GM18909 (cell line): ENCODE results near the gene C14orf119.
"Not testable (repeated sequence)": the region's sequence is repeated elsewhere in the genome, so short reads cannot be mapped to it uniquely, and the experiment has no call there.

Experiments used
- ATAC-seq: cut with Tn5 transposase; IDR thresholded peaks from one replicate; pipeline ENCODE4 v1.9.1; 2021; ENCODE audit warnings: mild to moderate bottlenecking; ENCODE audit not compliant: unreplicated experiment, poor library complexity

C14orf119 gene

DNA sequence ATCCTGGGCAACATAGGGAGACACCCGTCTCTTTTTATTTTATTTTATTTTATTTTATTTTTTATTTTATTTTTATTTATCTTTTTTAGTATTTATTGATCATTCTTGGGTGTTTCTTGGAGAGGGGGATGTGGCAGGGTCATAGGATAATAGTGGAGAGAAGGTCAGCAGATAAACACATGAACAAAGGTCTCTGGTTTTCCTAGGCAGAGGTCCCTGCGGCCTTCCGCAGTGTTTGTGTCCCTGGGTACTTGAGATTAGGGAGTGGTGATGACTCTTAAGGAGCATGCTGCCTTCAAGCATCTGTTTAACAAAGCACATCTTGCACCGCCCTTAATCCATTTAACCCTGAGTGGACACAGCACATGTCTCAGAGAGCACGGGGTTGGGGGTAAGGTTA, 12.3 kb downstream of the C14orf119 start:
- not testable (repeated sequence) for ATAC-seq

DNA sequence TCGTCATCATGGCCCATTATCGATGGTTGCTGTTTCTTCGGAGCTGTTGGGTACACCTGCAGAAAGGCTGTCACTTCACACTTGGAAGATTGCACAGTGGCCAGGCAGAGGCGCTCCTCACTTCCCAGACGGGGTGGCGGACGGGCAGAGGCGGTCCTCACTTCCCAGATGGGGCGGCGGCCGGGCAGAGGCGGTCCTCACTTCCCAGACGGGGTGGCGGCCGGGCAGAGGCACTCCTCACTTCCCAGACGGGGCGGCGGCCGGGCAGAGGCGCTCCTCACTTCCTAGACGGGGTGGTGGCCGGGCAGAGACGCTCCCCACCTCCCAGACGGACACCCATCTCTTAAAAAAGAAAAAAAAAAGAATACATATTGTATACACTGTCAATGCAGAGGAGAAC, 12.9 kb downstream of the C14orf119 start:
- not testable (repeated sequence) for ATAC-seq

DNA sequence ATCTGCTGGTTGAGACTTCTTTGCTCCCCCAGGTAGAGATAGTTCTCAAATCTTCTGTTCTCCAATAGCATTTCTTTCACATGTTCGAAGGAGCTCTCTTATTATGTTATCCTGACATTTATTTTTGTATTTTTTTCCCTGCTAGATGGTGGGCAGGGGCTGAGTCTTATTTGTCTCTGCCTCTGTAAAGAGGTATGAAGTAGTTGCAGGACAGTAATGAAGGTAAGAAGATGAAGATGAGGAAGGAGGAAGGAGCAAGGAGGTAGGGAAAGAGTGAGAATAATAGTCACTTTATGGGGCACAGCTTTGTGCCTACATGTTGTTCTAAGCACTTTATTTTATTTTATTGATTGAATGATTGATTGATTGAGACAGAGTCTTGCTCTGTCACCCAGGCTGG, 14.5 kb downstream of the C14orf119 start:
- no peak for ATAC-seq

DNA sequence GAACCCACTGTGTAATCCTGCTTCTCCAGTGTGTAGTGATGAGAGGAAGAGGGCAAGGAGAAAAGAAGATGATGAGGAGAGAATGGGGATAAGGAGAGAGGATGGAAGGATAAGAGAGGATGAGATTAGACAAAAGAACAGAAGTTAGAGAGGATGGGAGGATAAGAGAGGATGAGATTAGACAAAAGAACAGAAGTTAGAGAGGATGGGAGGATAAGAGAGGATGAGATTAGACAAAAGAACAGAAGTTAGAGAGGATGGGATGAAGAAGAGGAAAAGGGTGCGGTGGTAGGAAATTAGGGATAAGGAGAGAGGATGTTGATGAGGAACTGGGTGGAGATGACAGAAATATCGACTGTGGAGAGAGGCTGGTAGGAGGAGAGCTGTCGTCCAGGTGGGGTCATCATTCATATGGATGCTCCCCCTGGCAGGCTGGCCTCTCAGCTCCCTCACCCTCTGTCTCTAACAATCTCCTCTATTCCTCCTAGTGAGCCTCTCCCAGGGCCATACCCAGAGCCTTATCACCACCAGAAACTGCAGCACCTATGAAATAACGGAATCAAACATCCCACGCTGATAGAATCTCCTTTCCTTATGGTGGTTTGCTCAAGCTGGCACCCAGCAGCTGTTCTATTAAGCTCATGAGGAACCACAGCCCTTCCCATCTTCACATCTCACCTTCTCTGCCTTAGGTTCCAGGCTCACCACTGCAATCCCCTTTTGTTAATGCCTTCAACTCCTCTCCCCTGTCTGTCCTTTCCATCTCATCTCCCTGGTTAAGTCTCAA, 15.5 kb downstream of the C14orf119 start:
- ATAC-seq: no peak

DNA sequence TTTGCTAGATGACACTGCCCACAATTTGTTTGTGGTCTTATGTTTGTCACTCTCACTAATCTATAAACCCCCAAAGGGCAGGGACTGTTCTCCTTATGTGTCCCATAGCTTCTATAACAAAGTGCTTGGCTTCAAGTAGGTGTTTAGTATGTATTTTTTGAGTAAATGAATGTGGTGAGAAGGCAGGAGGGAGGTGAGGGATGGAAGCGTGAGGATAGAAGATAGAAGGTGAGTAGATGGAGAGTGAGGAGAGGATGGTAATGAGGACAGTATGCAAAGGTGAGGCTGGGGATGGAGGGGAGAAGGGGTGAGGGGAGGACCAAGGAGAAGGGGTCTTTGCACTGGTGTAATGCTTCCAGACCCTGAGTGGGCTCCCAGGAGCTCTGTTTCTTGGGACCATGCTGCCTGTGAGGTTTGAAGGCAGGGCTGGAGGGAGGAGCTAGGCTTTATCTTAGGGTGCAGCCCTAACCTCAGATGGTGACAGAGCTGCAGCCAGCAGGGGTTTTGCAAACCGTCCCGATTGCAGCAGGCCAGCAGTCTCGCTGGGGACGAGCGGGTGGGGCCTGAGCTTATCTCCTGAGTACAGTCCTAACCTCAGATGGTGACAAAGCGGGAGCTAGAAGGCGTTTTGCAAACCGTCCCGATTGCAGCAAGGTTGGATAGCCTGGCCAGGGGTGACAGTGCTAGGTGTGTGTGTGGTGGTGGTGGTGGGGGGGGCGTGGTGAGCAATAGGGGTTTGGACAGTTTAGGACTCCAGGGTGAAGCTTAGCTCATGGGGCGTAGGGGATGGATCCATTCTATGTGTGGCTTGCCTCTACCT, 17.3 kb downstream of the C14orf119 start:
- ATAC-seq: no peak

DNA sequence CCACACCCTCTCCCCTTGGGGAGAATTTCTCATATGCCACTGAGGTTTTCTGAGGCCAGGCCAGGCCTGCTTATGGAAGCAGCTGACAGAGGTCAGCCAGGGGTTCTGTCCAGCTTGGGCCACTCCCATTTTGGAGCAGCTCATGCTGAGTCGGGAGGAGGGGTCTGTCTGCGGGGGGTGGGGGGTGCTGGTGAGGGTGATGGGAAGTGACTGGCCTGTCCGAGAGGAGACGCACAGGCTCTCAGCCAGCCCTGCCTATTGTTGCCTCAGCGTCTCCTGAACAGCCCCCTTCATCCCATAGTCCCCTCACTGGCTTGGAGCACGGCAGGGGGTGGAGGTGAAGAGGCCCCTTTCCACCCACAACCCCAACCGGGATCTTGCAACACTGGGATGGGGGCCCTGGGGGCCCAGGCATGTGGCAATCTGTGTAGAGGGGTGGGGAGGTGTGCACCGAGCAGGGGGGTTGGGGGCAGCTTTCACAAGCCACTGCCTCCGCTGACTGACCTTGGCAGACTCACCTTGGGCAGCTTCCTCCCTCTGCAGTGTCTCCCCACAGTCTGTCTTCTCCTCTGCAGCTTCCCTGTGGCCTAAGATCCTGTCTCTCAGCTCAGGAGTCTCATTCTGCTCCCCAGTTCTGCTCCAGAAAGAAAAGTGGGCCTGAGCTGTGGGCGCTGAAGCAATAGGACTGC, 18.3 kb downstream of the C14orf119 start:
- ATAC-seq: no peak

DNA sequence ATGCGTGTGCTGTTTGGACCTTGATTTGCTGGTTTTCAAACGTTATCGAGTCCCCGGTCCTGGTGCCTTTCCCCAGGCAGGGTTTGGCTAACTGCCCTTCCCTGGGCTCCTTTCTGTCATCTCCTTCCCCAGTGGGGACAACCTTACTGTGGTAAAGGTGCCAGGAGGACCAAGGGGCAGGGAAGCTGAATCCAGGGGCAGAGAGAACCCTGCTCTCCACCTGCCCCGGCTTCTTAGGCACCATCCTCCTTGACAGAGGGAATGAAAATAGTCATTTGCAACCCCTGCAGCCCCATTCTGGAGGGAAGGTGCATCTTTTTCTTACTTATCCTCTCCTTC, 18.8 kb downstream of the C14orf119 start:
- no peak for ATAC-seq

DNA sequence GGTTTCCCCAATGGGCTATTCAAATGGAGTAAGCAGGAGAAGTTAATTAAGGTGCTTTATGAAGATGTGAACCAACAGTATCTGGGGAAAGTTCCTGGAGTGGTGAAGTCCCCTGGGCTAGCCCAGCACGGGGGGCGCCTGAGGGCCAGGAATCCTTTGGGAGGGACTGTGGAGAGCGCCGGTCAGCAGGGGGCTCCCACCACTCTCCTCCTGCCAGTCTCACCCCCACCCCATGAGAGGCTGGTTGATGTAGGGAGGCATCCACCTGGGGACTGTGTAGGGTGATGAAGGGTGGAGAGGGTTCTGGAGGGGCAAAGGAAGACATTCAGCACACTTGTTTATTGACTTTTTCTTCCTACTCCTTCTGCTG, 19.3 kb downstream of the C14orf119 start:
- no peak for ATAC-seq

DNA sequence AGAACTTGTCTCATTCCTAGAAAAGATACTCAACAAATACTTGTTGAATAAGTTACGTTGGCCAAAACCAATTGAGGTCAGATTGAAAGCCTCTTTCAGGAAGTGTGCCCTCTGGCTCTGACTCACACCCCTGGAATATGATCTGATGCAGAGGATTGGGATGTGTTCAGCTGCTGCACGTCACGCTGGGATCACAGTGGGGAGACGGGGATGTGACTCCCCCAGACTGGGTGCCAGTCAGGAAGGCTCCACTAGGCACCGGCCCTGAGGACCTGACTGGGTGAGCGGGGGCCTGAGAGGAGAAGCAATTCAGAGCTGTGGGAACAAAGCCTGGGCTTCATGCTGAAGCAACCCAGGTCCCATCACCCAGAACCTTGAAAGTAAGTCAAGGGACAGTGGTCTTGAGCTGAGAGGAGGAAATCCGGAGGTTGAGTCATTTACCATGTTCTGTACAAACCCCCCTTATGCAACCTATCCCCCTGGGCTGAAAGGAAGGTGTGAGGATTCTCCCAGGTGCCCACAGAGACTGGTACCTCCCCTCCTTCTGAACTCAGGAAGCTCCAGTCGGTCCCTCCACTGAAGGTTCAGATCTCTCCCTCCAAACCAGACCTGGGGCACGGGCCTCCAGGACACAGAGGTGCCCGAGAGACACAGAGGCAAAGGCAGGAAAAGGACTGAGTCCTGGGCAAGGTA, 19.9 kb downstream of the C14orf119 start:
- no peak for ATAC-seq

DNA sequence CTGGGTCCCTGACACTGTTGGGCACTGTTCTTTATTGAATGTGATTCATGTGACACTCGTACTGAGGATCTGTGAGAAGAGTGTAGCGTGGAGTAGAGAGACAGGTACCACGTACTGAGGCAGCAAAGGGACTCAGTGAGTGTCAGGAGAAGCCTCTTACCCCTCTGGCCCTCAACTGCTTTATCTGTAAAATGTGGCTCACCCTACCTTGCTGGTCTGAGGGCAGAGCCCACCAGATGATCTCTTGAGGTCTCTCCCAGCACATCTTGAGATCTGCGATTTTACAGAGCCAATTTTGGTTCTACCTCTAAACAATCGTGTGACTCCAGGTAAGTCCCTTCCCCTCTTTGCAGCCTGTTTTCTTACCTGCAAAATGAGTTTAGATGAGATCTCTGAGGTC, 20.6 kb downstream of the C14orf119 start:
- no peak for ATAC-seq

DNA sequence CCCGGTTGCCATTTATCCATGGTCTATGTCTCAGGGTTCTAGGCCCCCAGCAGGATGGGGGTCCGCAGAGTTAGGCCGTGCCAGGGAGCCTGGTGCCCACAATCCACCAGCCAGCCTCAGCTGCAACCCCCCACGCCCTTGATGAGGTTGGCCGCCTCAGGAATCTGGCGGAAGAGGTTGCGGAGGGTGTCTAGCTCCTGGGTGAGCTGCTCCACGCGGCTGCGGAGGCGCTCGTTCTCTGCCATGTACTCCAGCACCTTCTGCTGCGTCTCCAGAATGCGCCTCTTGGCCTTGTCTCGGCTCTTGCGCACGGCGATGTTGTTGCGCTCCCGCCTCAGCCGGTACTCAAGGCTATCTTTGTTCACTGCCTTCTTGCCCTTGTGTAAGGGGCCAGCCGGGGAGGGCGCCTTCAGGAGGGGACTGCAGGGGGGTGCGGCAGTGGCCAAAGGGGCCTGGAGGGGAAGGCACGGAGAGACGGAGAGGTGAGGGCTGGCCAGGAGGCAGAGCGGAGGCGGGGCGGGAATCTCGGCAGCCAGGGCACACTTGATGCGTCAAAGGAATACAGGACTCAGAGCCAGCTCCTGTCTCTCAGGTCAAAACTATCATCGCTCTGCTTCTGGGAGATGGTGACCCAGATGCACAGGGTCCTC, 22.2 kb downstream of the C14orf119 start:
- no peak for ATAC-seq

DNA sequence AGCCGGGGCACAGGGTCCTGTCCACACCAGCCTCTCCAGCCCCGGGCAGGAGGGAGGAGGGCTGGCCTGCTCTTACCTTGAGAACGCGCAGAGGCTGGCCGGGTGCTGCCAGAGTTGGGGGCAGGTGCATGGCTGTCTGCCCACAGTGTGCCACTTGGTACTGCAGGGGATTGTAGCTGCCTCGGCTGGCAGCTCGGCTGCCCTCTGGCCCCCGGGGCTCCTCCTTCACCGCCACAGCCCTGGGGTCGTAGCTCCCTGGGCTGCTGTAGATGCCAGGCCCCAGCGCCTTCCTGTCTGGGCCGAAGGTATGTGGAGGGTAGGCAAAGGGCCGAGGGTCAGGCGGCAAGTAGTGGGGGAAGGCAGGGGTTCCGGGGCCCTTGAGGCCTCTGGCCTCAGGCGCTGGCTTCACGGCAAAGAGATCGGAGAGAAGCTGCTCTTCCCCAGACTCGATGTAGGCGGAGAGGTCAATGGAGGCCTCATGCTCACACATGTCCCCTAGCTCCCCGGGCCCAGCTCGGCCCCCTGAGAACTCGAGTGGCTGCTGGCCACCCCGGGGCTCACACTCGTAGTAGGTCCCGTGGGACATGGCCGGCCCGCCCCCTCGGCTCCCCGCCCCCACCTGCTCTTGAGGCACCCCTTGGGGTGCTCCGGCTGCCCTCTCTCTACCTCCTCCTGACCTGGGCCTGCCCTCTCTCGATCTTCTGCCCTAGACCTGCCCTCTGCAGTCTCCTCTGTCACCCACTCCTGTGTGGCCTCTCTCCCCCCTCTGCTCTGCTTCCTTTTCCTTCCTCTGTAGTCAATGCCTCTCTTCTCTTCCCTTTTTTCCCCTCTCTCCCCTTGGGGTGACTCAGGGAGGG, 23.4 kb downstream of the C14orf119 start, which contains the start of gene CEBPE:
TSS of gene CEBPE (minus strand) at position 750 of the 857 bp plus-strand sequence. CDS start at position 586, 164 bp downstream.
- ATAC-seq: no peak

DNA sequence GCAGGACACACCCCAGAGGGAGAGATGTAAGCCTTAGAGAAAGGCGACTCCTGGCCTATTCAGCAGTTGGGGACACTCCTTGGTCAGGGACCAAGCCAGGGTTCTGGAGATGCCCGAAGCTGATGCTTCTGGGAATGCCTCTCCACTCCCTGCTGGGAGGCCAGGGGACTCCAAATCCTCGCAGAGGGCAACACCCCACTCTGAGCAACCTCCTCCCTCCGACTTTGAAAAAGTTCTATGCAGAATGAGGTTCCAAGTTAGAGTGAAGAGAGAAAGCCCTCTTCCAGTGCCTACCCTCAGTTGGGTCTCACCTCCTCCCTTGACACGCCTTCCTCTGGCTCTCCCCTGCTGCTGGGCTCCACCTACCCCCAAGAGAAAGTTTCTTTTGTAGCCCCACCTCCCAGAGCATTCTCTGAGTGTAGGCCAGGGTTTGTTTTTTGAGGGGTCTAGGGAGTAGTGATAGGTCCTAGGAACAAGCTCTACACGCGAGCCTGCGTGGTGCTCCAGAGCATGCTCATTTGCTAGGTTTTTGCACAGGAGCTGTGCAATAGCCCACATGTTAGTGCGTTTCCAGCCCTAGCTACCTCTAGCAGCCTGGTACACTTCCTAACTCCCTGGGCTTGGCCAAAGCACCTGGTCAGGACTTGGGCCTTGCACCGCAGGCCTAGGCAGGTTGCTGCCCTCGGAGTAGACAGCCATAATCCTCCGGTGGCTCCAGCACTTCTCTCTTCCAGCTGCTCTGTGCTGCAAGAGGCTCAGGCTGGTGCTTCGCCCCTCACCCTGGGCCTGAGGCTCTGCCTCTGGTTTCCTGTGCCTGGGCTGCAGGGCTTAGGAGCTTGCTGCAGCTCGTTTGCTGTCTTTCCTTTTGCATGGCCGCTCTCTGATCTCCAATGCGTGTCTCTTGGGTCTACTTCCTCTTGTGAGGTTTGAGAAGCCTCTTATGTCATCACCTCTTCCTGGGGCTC, 24.3 kb downstream of the C14orf119 start:
- no peak for ATAC-seq

DNA sequence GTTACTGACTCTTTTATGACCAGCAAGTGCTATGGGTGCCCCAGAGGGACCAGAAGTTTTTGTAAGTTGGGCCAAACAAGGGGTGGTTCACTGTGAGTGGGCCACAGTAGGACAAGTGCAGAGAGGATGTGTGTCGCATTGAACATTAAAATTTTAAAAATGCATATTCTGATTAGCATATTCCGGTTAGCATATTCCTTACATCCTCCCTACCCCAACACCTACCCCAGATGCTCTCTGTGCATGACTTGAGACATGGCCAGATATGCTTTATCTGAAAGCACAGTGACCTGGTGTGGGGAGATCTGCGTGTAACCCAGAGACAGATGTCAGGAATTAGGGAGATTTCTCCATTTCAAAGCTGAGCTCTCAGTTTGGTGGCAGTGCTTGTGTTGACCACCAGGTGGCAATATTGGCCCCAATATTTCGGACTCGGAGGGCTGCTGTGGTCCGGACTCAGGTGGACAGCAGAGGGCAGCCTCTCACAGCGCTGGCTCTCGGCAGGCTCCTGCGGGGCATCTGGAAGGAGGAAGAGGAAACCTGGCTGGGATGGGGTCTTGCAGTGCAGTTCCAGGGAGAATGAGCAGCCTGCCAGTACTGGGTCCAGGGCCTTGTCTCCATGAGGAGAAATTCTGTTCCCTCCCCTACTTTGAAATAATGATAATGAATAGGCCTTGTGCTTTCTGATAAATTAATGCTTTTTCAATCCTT, 25.4 kb downstream of the C14orf119 start:
- ATAC-seq: peak; percentile 79

DNA sequence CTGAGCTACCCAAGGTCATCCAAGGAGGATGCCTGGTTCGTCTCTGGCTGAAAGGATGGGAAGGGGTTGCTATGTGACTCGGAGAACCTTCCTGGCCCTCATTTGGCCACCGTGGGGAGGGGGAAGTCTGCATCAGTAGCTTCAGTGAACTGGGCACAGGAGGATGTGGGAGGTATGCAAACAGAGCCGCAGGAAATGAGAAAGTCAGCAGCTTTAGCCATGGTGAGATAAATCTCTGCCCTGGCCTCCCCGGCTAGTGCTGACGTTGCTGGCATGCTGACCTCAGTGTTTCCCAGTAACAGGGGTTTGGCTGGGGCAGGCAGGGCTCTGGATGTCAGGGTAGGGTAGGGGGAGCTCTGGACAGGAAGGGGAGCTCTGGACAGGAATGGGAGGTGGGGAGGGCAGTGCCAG, 26.1 kb downstream of the C14orf119 start:
- no peak for ATAC-seq

DNA sequence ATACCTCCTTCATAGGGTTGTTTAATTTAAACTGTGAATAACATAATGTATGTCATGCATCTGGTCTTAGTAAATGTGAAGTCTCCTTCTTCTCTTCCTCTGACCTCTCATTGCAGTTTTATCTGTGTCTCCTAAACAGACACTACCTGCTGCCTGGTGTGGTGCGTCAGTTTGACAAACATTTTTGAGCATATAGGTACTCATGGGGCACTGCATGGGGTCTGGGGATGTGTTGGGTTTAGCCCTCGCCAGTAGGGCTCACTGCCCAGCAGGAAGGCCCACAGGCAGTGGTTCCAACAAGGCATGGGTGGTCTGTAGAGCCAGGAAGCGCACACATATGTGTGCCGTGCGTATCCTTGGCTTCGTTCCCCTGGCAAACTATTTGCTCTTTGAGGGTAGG, 26.8 kb downstream of the C14orf119 start:
- no peak for ATAC-seq

DNA sequence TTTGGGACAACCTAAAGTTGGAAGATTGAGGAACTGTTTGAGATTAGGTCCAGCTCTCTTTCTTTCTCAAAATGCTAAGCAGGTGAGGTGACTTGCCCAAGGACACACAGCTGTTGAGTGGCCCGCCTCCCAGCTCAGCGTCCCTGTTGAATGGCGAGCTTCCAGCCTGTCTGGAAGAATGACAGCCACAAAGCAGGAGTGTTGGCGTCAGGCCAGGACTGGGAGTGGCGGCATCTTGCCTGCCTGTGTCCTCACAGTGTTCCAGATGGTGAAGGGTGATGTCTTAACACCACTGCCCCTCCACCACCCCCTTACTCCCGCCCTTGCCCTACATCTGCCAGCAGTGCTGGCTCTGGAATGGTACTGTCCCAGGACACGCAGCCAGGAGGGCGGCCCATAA, 28.1 kb downstream of the C14orf119 start:
- ATAC-seq: no peak
